Gastrocnemius medialis (tissue), 4 donors: ENCODE results near the gene NEK8.

Source experiments
- CTCF ChIP-seq, 5 experiments: fragments of 450-650 bp in 3 of 5; fragments of 200-600 bp in 2 of 5; sonication (generic) in 2 of 5; IDR thresholded peaks in 4 of 5; conservative IDR thresholded peaks in 1 of 5; 1 replicate in 4 of 5; 2 replicates in 1 of 5; pipeline ENCODE4 v1.5.1; 2016 to 2019; ENCODE audit warnings: antibody characterized with exemption in 5 of 5, mild to moderate bottlenecking in 3 of 5, moderate library complexity in 3 of 5
- POLR2A ChIP-seq, 2 donors: fragments of 450-650 bp; IDR thresholded peaks; one replicate each; pipeline ENCODE4 v1.6.1; 2017; ENCODE audit warnings: antibody characterized with exemption in 2 of 2, mild to moderate bottlenecking in 2 of 2, moderate library complexity in 2 of 2

GRCh38 chr17:28759256-28759865 lies 30.8 kb downstream of the NEK8 start:
- TF ChIP-seq CTCF (IDR thresholded peaks at IDR 0.05 in 4 of 5, conservative IDR thresholded peaks at IDR 0.05 in 1 of 5), result no peak
- TF ChIP-seq POLR2A (IDR thresholded peaks at IDR 0.05), result no peak
